GM23338 (cell line): Measurements from ENCODE around the gene YWHAE. TPM values are rescaled to one million over a fixed set of nuclear protein-coding genes. Genes with fewer than 3 reads are reported as not detected.

Experiments used
- ATAC-seq: fragments of 200-7000 bp; cut with Tn5 transposase; 3 replicates; pipeline ENCODE4 v1.9.1; 2020
- DNase-seq: peaks from one replicate; pipeline ENCODE4 v3.0.0-alpha.2; 2015; ENCODE audit warnings: low spot score
- H2AFZ ChIP-seq: fragments of 200-600 bp; sonication (generic); 2 replicates; pipeline ENCODE4 v1.8.0; 2016; ENCODE audit warnings: antibody characterized with exemption, mild to moderate bottlenecking, moderate library complexity
- H3F3A ChIP-seq: fragments of 200-600 bp; sonication (generic); replicated peaks from 2 replicates; pipeline ENCODE4 v1.8.0; 2017; ENCODE audit warnings: antibody characterized with exemption, mixed run types, low read depth
- H3K27ac ChIP-seq: fragments of 200-600 bp; sonication (generic); 2 replicates; pipeline ENCODE4 v1.6.1; 2016; ENCODE audit warnings: low read depth
- H3K27me3 ChIP-seq: fragments of 200-600 bp; sonication (generic); 2 replicates; pipeline ENCODE4 v1.8.0; 2016; ENCODE audit warnings: mild to moderate bottlenecking, mixed run types, moderate library complexity; ENCODE audit not compliant: insufficient read depth
- H3K36me3 ChIP-seq: fragments of 200-600 bp; sonication (generic); 2 replicates; pipeline ENCODE4 v1.8.0; 2016; ENCODE audit warnings: mild to moderate bottlenecking; ENCODE audit not compliant: insufficient read depth
- H3K4me1 ChIP-seq: fragments of 200-600 bp; sonication (generic); 2 replicates; pipeline ENCODE4 v1.8.0; 2016; ENCODE audit warnings: mild to moderate bottlenecking, moderate library complexity; ENCODE audit not compliant: insufficient read depth
- H3K4me2 ChIP-seq: fragments of 200-600 bp; sonication (generic); 2 replicates; pipeline ENCODE4 v1.7.1; 2017; ENCODE audit warnings: mixed run types
- H3K4me3 ChIP-seq: fragments of 200-600 bp; sonication (generic); 2 replicates; pipeline ENCODE4 v1.6.1; 2016; ENCODE audit warnings: mixed run types
- H3K79me2 ChIP-seq: fragments of 200-600 bp; sonication (generic); replicated peaks from 2 replicates; pipeline ENCODE4 v1.8.0; 2017; ENCODE audit warnings: mild to moderate bottlenecking; ENCODE audit not compliant: insufficient read depth
- H3K9me2 ChIP-seq: fragments of 200-600 bp; sonication (generic); 2 replicates; pipeline ENCODE4 v1.8.0; 2017; ENCODE audit not compliant: insufficient read depth
- H4K20me1 ChIP-seq: fragments of 200-600 bp; sonication (generic); replicated peaks from 2 replicates; pipeline ENCODE4 v1.8.0; 2017; ENCODE audit warnings: mild to moderate bottlenecking; ENCODE audit not compliant: insufficient read depth
- H3K27ac Mint-ChIP-seq: 2 replicates; pipeline ENCODE4 v1.8.0; 2020; ENCODE audit warnings: inconsistent platforms, mild to moderate bottlenecking, moderate library complexity, mixed read lengths
- H3K27me3 Mint-ChIP-seq: 3 replicates; pipeline ENCODE4 v1.8.0; 2022; ENCODE audit warnings: low read depth, mild to moderate bottlenecking, moderate library complexity, mixed read lengths, inconsistent platforms; ENCODE audit not compliant: insufficient read depth, poor library complexity
- H3K36me3 Mint-ChIP-seq: 3 replicates; pipeline ENCODE4 v1.8.0; 2021; ENCODE audit warnings: low read depth, mild to moderate bottlenecking, inconsistent platforms, moderate library complexity, mixed read lengths
- H3K4me1 Mint-ChIP-seq: 3 replicates; pipeline ENCODE4 v1.8.0; 2020; ENCODE audit warnings: mild to moderate bottlenecking, inconsistent platforms, mixed read lengths
- H3K4me3 Mint-ChIP-seq: 3 replicates; pipeline ENCODE4 v1.8.0; 2021; ENCODE audit warnings: moderate library complexity, mild to moderate bottlenecking, inconsistent platforms, mixed read lengths
- H3K9me3 Mint-ChIP-seq: 3 replicates; pipeline ENCODE4 v1.8.0; 2020; ENCODE audit warnings: moderate library complexity, mild to moderate bottlenecking, inconsistent platforms, mixed read lengths
- CREB1 ChIP-seq: fragments of 250-450 bp; sonication (Bioruptor Pico); IDR thresholded peaks from 2 replicates; pipeline ENCODE4 v1.5.0; 2020; ENCODE audit warnings: low read depth, mild to moderate bottlenecking, moderate library complexity
- CTCF ChIP-seq, 2 experiments: fragments of 200-600 bp in 1 of 2; sonication (generic) in 1 of 2; conservative IDR thresholded peaks; 2 replicates each; pipeline versions ENCODE4 v1.5.1 to v1.6.1; 2016 to 2017; ENCODE audit warnings: antibody characterized with exemption in 2 of 2, low read depth in 2 of 2, mild to moderate bottlenecking in 2 of 2, moderate library complexity in 1 of 2
- EZH2 ChIP-seq: fragments of 200-600 bp; sonication (generic); IDR thresholded peaks from one replicate; pipeline ENCODE4 v1.8.0; 2017; ENCODE audit warnings: antibody characterized with exemption, mild to moderate bottlenecking, low read depth; ENCODE audit not compliant: unreplicated experiment
- EZH2phosphoT487 ChIP-seq: fragments of 200-600 bp; sonication (generic); IDR thresholded peaks from one replicate; pipeline ENCODE4 v1.8.1; 2018; ENCODE audit warnings: antibody characterized with exemption; ENCODE audit not compliant: unreplicated experiment
- JUNB ChIP-seq: IDR thresholded peaks from one replicate; pipeline ENCODE4 v1.6.1; 2016; ENCODE audit warnings: antibody characterized with exemption; ENCODE audit not compliant: unreplicated experiment
- NANOG ChIP-seq: IDR thresholded peaks from 2 replicates; pipeline ENCODE4 v1.6.1; 2016; ENCODE audit warnings: antibody characterized with exemption, borderline replicate concordance
- POLR2AphosphoS5 ChIP-seq: IDR thresholded peaks from 2 replicates; pipeline ENCODE4 v1.6.1; 2016; ENCODE audit warnings: antibody characterized with exemption, low read depth
- STAT1 ChIP-seq: IDR thresholded peaks from one replicate; pipeline ENCODE4 v1.6.1; 2016; ENCODE audit warnings: antibody characterized with exemption; ENCODE audit not compliant: unreplicated experiment
- ZNF114 ChIP-seq: fragments of 250-450 bp; sonication (Bioruptor Pico); IDR thresholded peaks from 2 replicates; pipeline ENCODE4 v1.5.0; 2020; ENCODE audit warnings: mild to moderate bottlenecking, moderate library complexity
- ZNF331 ChIP-seq: fragments of 250-450 bp; sonication (Bioruptor Pico); IDR thresholded peaks from 2 replicates; pipeline ENCODE4 v1.5.0; 2020; ENCODE audit warnings: low read depth, mild to moderate bottlenecking, moderate library complexity
- ZNF462 ChIP-seq: fragments of 250-450 bp; sonication (Bioruptor Pico); IDR thresholded peaks from 2 replicates; pipeline ENCODE4 v1.5.0; 2020; ENCODE audit warnings: mild to moderate bottlenecking, moderate library complexity
- polyA plus RNA-seq: library from polyadenylated mRNA; unstranded; fragments of >200 nt; fragmentation: Nextera tagmentation; extraction: Ambion mirVana; gene quantifications from 2 replicates; pipeline ENCODE4 v1.2.1, GENCODE V29; 2016
- total RNA-seq: library from RNA; depleted of rRNA; stranded (reverse); fragments of >200 nt; shearing (Covaris generic); gene quantifications from 2 replicates; pipeline ENCODE4 v1.2.3, GENCODE V29; 2014
- TF ChIP-seq, protein P1 (sequence below): IDR thresholded peaks from one replicate; pipeline ENCODE4 v1.6.1; 2018; ENCODE audit warnings: antibody characterized with exemption; ENCODE audit not compliant: unreplicated experiment
- TF ChIP-seq, protein P2 (sequence below): IDR thresholded peaks from 2 replicates; pipeline ENCODE4 v1.6.1; 2016; ENCODE audit warnings: antibody characterized with exemption

The YWHAE gene
- total and polyA plus RNA-seq, 2 experiments from 2014 or later: 1,251 to 1,283 TPM

DNA sequence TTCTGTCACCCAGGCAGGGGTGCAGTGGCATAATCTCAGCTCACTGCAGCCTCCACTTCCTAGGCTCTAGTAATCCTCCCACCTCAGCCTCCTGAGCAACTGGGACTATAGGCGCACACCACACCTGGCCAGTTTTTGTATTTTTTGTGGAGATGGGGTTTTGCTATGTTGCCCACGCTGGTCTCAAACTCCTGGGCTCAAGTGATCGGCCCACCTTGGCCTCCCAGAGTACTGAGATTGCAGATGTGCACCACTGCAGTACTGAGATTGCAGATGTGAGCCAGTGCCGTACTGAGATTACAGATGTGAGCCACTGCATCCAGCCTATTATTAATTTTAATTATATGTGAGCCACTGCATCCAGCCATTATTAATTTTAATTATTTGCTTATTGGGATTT lies 42.2 kb upstream of the YWHAE start:
- Histone ChIP-seq H3K9me2 (no peaks in the 10 kb centered on the region), H4K20me1 (peaks cover 61% of the 10 kb centered on the region)

More for the DNA sequence above, 42.2 kb upstream of the YWHAE start:
- peaks cover 7% of the 10 kb centered on the region for H3K27me3 Mint-ChIP-seq
- Histone ChIP-seq H3K4me2 (no peak overlapping the region), H3K27ac (no peak overlapping the region), H3K4me3 (no peak overlapping the region), H3K36me3 (no peaks in the 10 kb centered on the region), H3F3A (peaks cover 10% of the 10 kb centered on the region; the same call in 1 of the 2 replicates), H2AFZ (no peak overlapping the region), H3K4me1 (no peaks in the 10 kb centered on the region), H3K79me2 (peaks cover 100% of the 10 kb centered on the region), H3K27me3 (no peaks in the 10 kb centered on the region)
- no peak overlapping the region for H3K27ac Mint-ChIP-seq
- peaks cover 2% of the 10 kb centered on the region; the same call in 1 of the 3 replicates for H3K4me1 Mint-ChIP-seq
- no peak for TF ChIP-seq STAT1
- TF ChIP-seq CREB1 (CRISPR knock-in tag): no peak
- TF ChIP-seq, protein P1, sequence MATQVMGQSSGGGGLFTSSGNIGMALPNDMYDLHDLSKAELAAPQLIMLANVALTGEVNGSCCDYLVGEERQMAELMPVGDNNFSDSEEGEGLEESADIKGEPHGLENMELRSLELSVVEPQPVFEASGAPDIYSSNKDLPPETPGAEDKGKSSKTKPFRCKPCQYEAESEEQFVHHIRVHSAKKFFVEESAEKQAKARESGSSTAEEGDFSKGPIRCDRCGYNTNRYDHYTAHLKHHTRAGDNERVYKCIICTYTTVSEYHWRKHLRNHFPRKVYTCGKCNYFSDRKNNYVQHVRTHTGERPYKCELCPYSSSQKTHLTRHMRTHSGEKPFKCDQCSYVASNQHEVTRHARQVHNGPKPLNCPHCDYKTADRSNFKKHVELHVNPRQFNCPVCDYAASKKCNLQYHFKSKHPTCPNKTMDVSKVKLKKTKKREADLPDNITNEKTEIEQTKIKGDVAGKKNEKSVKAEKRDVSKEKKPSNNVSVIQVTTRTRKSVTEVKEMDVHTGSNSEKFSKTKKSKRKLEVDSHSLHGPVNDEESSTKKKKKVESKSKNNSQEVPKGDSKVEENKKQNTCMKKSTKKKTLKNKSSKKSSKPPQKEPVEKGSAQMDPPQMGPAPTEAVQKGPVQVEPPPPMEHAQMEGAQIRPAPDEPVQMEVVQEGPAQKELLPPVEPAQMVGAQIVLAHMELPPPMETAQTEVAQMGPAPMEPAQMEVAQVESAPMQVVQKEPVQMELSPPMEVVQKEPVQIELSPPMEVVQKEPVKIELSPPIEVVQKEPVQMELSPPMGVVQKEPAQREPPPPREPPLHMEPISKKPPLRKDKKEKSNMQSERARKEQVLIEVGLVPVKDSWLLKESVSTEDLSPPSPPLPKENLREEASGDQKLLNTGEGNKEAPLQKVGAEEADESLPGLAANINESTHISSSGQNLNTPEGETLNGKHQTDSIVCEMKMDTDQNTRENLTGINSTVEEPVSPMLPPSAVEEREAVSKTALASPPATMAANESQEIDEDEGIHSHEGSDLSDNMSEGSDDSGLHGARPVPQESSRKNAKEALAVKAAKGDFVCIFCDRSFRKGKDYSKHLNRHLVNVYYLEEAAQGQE: no peak
- TF ChIP-seq EZH2: no peak
- no peak for TF ChIP-seq EZH2phosphoT487
- no peak for TF ChIP-seq CTCF (conservative IDR thresholded peaks at IDR 0.05; ENCODE audit: low read depth in 2 of 2)
- TF ChIP-seq, protein P2, sequence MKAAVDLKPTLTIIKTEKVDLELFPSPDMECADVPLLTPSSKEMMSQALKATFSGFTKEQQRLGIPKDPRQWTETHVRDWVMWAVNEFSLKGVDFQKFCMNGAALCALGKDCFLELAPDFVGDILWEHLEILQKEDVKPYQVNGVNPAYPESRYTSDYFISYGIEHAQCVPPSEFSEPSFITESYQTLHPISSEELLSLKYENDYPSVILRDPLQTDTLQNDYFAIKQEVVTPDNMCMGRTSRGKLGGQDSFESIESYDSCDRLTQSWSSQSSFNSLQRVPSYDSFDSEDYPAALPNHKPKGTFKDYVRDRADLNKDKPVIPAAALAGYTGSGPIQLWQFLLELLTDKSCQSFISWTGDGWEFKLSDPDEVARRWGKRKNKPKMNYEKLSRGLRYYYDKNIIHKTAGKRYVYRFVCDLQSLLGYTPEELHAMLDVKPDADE: no peak
- no peak for TF ChIP-seq ZNF114
- TF ChIP-seq ZNF331 (CRISPR knock-in tag): no peak
- TF ChIP-seq JUNB: no peak
- TF ChIP-seq ZNF462: no peak
- TF ChIP-seq POLR2AphosphoS5: no peak
- no peak for TF ChIP-seq NANOG
- H3K9me3 Mint-ChIP-seq: no peaks in the 10 kb centered on the region
- no peak overlapping the region for H3K4me3 Mint-ChIP-seq
- ATAC-seq: no peak
- peaks cover 9% of the 10 kb centered on the region for H3K36me3 Mint-ChIP-seq
- DNase-seq: no peak
